Duodenal mucosa (tissue), 2 donors: ENCODE results near the gene GLS.

ENCODE experiments used
- H3K27ac ChIP-seq: one replicate; pipeline ENCODE4 v1.7.0; 2013; ENCODE audit warnings: low read depth, low read length
- H3K27me3 ChIP-seq, 2 donors: one replicate each; pipeline ENCODE4 v1.7.0; 2013; ENCODE audit warnings: low read length in 2 of 2, control low read depth in 1 of 2; ENCODE audit not compliant: insufficient read depth in 2 of 2, control insufficient read depth in 1 of 2
- H3K36me3 ChIP-seq, 2 donors: one replicate each; pipeline ENCODE4 v1.7.0; 2013; ENCODE audit warnings: low read length in 2 of 2, control low read depth in 1 of 2; ENCODE audit not compliant: insufficient read depth in 2 of 2, control insufficient read depth in 1 of 2
- H3K4me1 ChIP-seq, 2 donors: one replicate each; pipeline ENCODE4 v1.7.0; 2013; ENCODE audit warnings: low read length in 2 of 2, control low read depth in 1 of 2; ENCODE audit not compliant: insufficient read depth in 2 of 2, control insufficient read depth in 1 of 2
- H3K4me3 ChIP-seq, 2 donors: one replicate each; pipeline ENCODE4 v1.7.0; 2013; ENCODE audit warnings: low read length in 2 of 2, low read depth in 1 of 2
- H3K9ac ChIP-seq, 2 donors: one replicate each; pipeline ENCODE4 v1.7.0; 2013; ENCODE audit warnings: low read length in 2 of 2, low read depth in 1 of 2
- H3K9me3 ChIP-seq, 2 donors: one replicate each; pipeline ENCODE4 v1.7.0; 2013; ENCODE audit warnings: low read length in 2 of 2, control low read depth in 1 of 2; ENCODE audit not compliant: control insufficient read depth in 1 of 2

GLS gene

DNA sequence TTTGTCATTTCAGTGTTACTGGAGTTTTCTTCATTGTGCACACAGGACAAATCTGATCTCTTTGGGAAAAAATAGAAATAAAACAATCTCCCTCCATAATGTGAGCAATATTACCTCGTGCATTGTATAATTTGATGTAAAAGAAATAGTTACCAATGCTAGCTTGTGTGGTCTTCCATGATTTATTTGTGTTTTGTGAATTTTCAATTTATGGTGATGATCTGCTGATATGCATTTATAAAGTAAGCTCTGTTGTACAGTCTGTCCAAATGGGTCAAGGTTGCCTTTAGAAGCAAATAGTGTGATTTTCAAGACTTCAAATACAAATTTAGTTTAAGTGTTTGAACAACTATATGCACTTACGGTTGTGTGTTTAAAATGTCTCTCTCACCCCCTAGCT lies 82.5 kb downstream of the GLS start:
- Histone ChIP-seq H3K36me3 (peaks cover 34 to 53% of the 10 kb centered on the region in 2 donors), H3K9ac (no peak overlapping the region), H3K4me3 (no peak overlapping the region), H3K4me1 (peaks cover 0 to 4% of the 10 kb centered on the region in 2 donors), H3K27me3 (no peaks in the 10 kb centered on the region), H3K9me3 (no peaks in the 10 kb centered on the region), H3K27ac (no peak overlapping the region)

DNA sequence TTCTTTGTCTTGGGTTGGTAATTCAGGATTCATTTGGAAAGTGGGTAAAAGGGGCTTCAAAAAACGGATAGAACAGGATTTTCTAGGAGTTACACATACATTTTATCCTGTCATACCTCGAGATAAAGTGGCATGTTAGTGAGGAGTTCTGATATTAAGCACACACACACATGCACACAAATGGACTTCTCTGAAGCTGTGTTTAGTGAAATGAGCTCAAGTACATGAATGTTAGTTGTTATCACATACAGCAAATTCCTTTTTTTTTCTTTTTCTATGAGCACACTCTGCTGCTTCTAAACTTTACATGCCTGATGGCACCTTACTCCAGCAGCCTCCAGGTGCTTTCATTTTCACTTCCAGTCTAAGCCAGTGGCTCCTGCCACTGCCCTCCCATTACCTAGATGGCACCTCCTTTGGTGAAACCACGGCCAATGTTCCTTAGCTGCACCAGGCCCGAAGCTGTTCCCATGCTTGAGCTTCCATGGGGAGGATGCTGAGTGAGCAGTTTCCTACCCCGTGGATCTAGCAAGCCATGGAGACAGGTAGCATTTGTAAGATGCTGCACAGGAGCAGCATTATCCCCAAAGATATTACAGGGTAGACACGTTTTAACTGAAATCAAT lies 83.7 kb downstream of the GLS start:
- H3K9me3 ChIP-seq, result no peaks in the 10 kb centered on the region
- H3K27me3 ChIP-seq, result no peaks in the 10 kb centered on the region
- peaks cover 0 to 4% of the 10 kb centered on the region in 2 donors for H3K4me1 ChIP-seq
- H3K27ac ChIP-seq, result no peak overlapping the region
- H3K36me3 ChIP-seq, result peaks cover 40 to 64% of the 10 kb centered on the region in 2 donors
- H3K4me3 ChIP-seq, result no peak overlapping the region
- no peak overlapping the region for H3K9ac ChIP-seq

DNA sequence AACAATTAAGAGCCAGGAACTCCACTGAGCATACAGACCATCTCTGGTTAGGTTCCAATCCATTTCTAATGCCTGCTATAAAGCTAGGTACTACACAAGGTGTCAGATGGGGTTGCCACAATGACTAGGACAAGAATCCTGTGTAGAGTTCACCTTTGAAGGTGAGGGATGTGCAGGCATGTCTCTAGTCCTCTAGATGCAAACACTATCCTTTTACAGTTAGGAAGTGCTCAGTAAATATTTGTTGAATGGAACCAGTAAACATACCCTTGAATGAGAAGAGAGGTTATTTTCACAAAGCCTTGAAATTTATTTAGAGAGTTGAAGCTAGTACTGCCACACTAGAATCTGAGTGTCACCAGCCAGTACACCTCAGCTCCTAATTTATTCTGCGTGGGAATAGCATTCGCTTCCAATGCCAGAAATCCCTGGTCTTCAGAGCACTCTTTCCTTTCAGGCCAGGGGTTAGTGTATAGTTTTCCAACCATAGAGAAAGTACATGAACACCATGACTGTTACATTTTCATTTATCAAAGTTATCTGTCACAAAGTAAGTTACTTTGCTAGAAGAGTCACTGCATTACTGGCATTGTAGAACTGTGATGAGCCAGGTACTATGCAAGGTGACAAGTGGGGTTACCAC lies 85.1 kb downstream of the GLS start:
- Histone ChIP-seq H3K9ac (no peak overlapping the region), H3K4me3 (no peak overlapping the region), H3K36me3 (peaks cover 51 to 78% of the 10 kb centered on the region in 2 donors), H3K27ac (no peak overlapping the region), H3K4me1 (peaks cover 0 to 4% of the 10 kb centered on the region in 2 donors), H3K9me3 (no peaks in the 10 kb centered on the region), H3K27me3 (no peaks in the 10 kb centered on the region)

DNA sequence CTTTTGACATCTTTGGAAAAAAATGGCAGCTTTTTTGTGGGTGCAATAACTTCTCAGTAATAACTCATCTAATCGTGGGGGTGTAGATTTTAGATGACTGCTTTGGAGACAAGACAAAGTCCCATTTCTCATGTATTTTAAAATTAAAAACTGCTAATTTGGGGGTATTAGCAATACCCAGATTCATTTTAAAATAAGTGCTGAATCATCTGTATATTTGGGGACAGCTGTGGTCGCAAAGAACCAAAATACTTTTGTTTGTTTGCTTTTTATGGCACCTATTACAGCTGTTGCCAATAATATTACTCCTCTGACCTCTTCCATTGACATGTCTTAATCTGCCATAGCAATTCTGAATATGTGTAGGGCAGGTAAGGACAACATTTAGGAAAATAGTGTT lies 87.9 kb downstream of the GLS start:
- no peak overlapping the region for H3K27ac ChIP-seq

DNA sequence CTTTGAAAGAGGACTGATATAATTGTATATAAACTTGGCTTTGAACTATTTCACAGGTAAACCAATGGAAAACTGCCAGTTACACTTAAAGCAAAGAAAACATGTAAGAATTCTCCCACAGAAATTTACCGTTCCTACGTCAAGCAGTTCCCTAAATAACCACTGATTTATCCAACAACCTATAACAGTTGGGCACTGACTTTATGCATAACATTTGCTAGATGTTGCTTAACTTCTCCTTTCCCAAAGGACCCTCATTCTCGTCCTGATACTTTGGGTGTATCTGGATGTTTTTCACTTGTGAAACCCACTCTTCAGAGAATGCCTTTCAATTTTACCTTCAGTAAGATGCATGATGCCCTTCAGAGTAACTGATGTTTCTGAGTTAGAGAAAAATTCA lies 89.5 kb downstream of the GLS start:
- Histone ChIP-seq H3K27me3 (no peaks in the 10 kb centered on the region), H3K4me3 (no peak overlapping the region), H3K27ac (no peak overlapping the region), H3K9me3 (no peaks in the 10 kb centered on the region), H3K9ac (no peak overlapping the region), H3K36me3 (peaks cover 74 to 91% of the 10 kb centered on the region in 2 donors), H3K4me1 (no peaks in the 10 kb centered on the region)

More for the DNA sequence above, 87.9 kb downstream of the GLS start:
- Histone ChIP-seq H3K9me3 (no peaks in the 10 kb centered on the region), H3K36me3 (peaks cover 59 to 84% of the 10 kb centered on the region in 2 donors), H3K27me3 (no peaks in the 10 kb centered on the region), H3K4me1 (peaks cover 0 to 4% of the 10 kb centered on the region in 2 donors), H3K4me3 (no peak overlapping the region), H3K9ac (no peak overlapping the region)

DNA sequence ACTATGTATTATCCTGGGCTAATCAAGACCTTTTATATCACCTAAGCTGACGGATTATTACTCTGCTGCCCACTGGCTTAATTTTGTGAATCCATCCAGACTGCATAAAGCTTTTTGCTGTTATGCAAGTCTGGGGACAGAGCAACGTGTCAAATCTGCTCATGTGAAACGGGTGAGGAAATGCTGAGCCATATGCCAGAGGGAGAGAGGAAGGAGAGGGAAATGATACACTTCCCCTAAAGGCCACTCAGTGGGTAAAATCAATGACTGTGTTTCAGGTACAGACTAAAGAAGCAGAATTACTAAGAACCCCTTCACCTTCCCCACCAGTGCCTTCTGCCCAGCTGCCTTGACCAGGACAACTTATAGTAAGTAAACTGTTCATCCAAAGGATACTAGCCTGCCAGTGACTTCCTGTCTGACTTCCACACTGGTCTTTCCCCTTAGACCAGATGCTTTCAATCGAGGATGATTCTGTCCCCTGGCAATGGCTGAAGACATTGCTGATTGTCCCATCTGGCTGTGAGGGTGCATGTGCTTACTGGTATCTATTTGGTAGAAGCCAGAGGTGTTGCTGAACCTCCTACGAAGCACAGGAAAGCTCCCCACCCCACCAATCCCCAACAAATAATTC lies 90.4 kb downstream of the GLS start:
- no peak overlapping the region for H3K27ac ChIP-seq
- H3K4me3 ChIP-seq, result no peak overlapping the region
- peaks cover 71 to 92% of the 10 kb centered on the region in 2 donors for H3K36me3 ChIP-seq
- H3K9ac ChIP-seq, result no peak overlapping the region
- H3K27me3 ChIP-seq, result no peaks in the 10 kb centered on the region
- H3K4me1 ChIP-seq, result no peaks in the 10 kb centered on the region
- no peaks in the 10 kb centered on the region for H3K9me3 ChIP-seq

DNA sequence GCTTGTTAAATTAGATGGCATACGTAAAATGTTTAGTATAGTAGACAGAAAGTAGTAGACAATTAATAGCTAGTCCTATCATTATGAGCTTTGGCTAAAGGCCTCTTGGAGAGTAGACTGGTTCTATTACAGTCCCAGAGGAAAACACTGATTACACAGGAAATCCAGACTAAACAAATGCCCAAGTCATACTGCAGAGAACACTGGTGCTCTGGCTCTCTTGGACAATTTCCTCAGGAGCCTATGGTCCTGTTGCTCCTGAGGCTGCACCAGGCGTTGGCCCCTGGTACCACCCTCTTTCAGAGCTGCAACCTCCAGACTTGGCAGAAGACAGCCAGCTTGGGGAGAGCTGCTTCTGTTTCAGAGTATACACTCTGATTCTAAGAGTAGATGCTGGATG lies 91.6 kb downstream of the GLS start:
- Histone ChIP-seq H3K27ac (no peak overlapping the region), H3K36me3 (peaks cover 73 to 94% of the 10 kb centered on the region in 2 donors), H3K9ac (no peak overlapping the region), H3K27me3 (no peaks in the 10 kb centered on the region), H3K4me3 (no peak overlapping the region), H3K4me1 (no peaks in the 10 kb centered on the region), H3K9me3 (no peaks in the 10 kb centered on the region)

DNA sequence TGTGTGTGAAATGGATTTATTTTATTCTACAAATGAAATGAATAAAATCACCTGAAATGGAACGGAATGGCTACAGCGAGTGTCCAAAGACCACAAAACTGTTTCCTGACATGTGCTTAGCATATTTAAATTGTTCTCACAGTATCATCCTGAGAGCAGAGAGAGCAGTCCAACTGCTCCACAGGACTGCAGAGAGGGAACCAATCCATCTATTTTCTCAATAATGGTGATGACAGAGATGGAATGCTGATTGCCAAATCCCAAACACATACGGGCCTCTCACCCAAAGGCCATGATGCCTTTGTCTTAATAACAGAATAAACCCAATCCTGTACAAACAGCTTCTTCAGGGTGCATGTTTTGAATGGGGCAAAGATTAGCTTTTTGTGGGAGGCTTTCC lies 92.2 kb downstream of the GLS start:
- Histone ChIP-seq H3K36me3 (peaks cover 76 to 92% of the 10 kb centered on the region in 2 donors), H3K4me3 (no peak overlapping the region), H3K9me3 (no peaks in the 10 kb centered on the region), H3K27ac (no peak overlapping the region), H3K4me1 (no peaks in the 10 kb centered on the region), H3K27me3 (no peaks in the 10 kb centered on the region), H3K9ac (no peak overlapping the region)

DNA sequence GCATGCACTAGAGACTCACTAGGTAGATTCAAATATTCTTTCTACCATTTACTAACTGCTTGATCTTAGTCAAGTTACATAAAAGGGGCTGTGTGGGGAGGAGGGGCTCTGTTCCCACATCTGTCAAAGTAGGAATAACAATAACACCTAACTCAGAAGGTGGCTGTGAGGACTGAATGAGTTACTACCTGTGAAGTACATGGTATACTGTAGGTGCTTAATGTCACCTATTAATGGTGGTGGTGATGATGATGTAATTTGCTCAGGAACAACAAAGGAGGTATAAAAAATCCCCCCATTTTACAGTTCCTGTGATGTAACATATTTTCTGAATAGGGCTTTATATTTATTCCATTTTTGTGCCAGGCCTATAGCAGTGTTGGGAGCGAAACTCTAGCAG lies 92.6 kb downstream of the GLS start:
- Histone ChIP-seq H3K9me3 (no peaks in the 10 kb centered on the region), H3K9ac (no peak overlapping the region), H3K36me3 (peaks cover 78 to 92% of the 10 kb centered on the region in 2 donors), H3K27ac (no peak overlapping the region), H3K4me1 (no peaks in the 10 kb centered on the region), H3K4me3 (no peak overlapping the region), H3K27me3 (no peaks in the 10 kb centered on the region)
